ENCODE results near the gene DMBX1. TPM values are rescaled to one million over a fixed set of nuclear protein-coding genes. Genes with fewer than 3 reads are reported as not detected.

The DMBX1 gene
- total RNA-seq, 1 experiment from 2014 or later = 2.3 TPM

- Histone ChIP-seq H3K27me3 (ENCODE audit: insufficient read depth, low read length) (peaks cover 3% of the 10 kb centered on the region; the same call in 1 of the 2 replicates), H2BK5ac (ENCODE audit: insufficient read length, low read length) (no peak overlapping the region), H3K4me1 (ENCODE audit: insufficient read depth, low read length) (no peaks in the 10 kb centered on the region), H3T11ph (ENCODE audit: low read length) (no peak overlapping the region), H3K79me1 (ENCODE audit: insufficient read depth, low read depth, low read length, poor library complexity, severe bottlenecking) (no peaks in the 10 kb centered on the region), H4K91ac (ENCODE audit: insufficient read length, low read depth, low read length) (no peak overlapping the region), H3K9me3 (ENCODE audit: control insufficient read depth, low read depth, low read length) (no peaks in the 10 kb centered on the region), H4K5ac (ENCODE audit: insufficient read length, low read depth, low read length) (no peak overlapping the region), H2BK15ac (ENCODE audit: low read depth, low read length) (no peak overlapping the region), H3K56ac (ENCODE audit: insufficient read length, low read depth, low read length) (no peak overlapping the region), H2BK120ac (ENCODE audit: low read depth, low read length, poor library complexity, severe bottlenecking) (no peak overlapping the region), H3K79me2 (ENCODE audit: insufficient read depth, low read length) (no peaks in the 10 kb centered on the region), H2BK12ac (ENCODE audit: insufficient read length, low read depth, low read length) (no peak overlapping the region), H3K23me2 (ENCODE audit: insufficient read length, low read depth, low read length, poor library complexity, severe bottlenecking) (peaks cover 3% of the 10 kb centered on the region), H3K14ac (ENCODE audit: insufficient read depth, low read length) (no peak overlapping the region), H3K9ac (ENCODE audit: extremely low read depth, insufficient read length, low read length) (no peak overlapping the region), H3K4ac (ENCODE audit: low read depth, low read length) (no peak overlapping the region), H3K23ac (ENCODE audit: insufficient read length, low read depth, low read length) (no peak overlapping the region), H2AK5ac (ENCODE audit: insufficient read length, low read length) (no peak overlapping the region), H3K27ac (ENCODE audit: insufficient read length, low read depth, low read length) (no peak overlapping the region), H2AFZ (ENCODE audit: low read length) (no peak overlapping the region), H3K18ac (ENCODE audit: insufficient read length, low read depth, low read length) (no peak overlapping the region), H4K20me1 (ENCODE audit: control insufficient read depth, insufficient read depth, insufficient read length) (peaks cover 2% of the 10 kb centered on the region), H3K4me2 (ENCODE audit: insufficient read depth, insufficient read length, low read length) (no peak overlapping the region), H2BK20ac (ENCODE audit: low read depth, low read length, poor library complexity, severe bottlenecking) (no peak overlapping the region), H4K8ac (replicated peaks; ENCODE audit: insufficient read length, low read depth, low read length) (no peak overlapping the region)
- Mint-ChIP-seq H3K4me3 (no peak overlapping the region), H3K27ac (no peak overlapping the region), H3K4me1 (peaks cover 46 to 61% of the 10 kb centered on the region in 2 experiments), H3K27me3 (ENCODE audit: low read depth) (peaks cover 99% of the 10 kb centered on the region), H3K9me3 (no peaks in the 10 kb centered on the region; a peak in 1 of 5 replicates), H3K36me3 (ENCODE audit: insufficient read depth in 1 of 3, low read depth in 3 of 3) (no peaks in the 10 kb centered on the region)
- TF ChIP-seq CTCF (conservative IDR thresholded peaks at IDR 0.05) = no peak
- DNase-seq = no peak
- no CpG with 5 or more reads among the region's 7 CpGs for WGBS (ENCODE audit: extremely low coverage, insufficient read length, low lambda C conversion rate)
Observed at GRCh38 chr1:46472498-46473181, 17.0 kb upstream of the DMBX1 start.
